Endothelial cell of umbilical vein (primary cell): ENCODE results near the gene EML3. TPM values are rescaled to one million over a fixed set of nuclear protein-coding genes. Genes with fewer than 3 reads are reported as not detected.

Experiments
- BruUV-seq: library from RNA; stranded (reverse); fragments of 400-500 nt; replicated peaks from 2 replicates; lab custom pipeline; 2021; lab: Mats Ljungman, UMichigan
- CTCF ChIA-PET: fragments of 300-600, 350-600 bp; sonication (Branson Sonifier 250); formaldehyde crosslinking; loops from one replicate; lab custom pipeline; 2021; ENCODE audit warnings: antibody characterized with exemption, inconsistent platforms; lab: Charles Lee
- POLR2A ChIA-PET: fragments of 300-600, 350-600 bp; sonication (Branson Sonifier 250); formaldehyde crosslinking; loops from one replicate; lab custom pipeline; 2021; ENCODE audit warnings: antibody characterized with exemption, inconsistent platforms; lab: Charles Lee
- DNase-seq: peaks from one replicate; pipeline ENCODE4 v3.0.0-alpha.2; 2011; ENCODE audit warnings: low read depth, low spot score
- FAIRE-seq: peaks from 2 replicates; lab custom pipeline; 2011; peaks lifted over from hg19 to GRCh38; lab: Jason Lieb, UNC
- H2AFZ ChIP-seq: 2 replicates; pipeline ENCODE4 v1.6.0; 2012; ENCODE audit warnings: low read depth, low read length, control low read depth, inconsistent platforms
- H3K27ac ChIP-seq: 2 replicates; pipeline ENCODE4 v1.5.1; 2011; ENCODE audit warnings: low read depth, mild to moderate bottlenecking, control low read depth, low read length, moderate library complexity; ENCODE audit not compliant: insufficient read depth
- H3K27me3 ChIP-seq, 2 experiments: 2 replicates each; pipeline versions ENCODE4 v1.6.0 to v1.6.1; 2011; ENCODE audit warnings: low read length in 2 of 2, mixed read lengths in 1 of 2; ENCODE audit not compliant: control insufficient read depth in 2 of 2, insufficient read depth in 2 of 2
- H3K36me3 ChIP-seq, 2 experiments: 2 replicates in 1 of 2; 3 replicates in 1 of 2; pipeline ENCODE4 v1.5.1; 2011; ENCODE audit warnings: low read length in 2 of 2, mild to moderate bottlenecking in 1 of 2, moderate library complexity in 1 of 2; ENCODE audit not compliant: control insufficient read depth in 2 of 2, insufficient read depth in 2 of 2; ENCODE audit errors: extremely low read depth in 1 of 2
- H3K4me1 ChIP-seq: 3 replicates; pipeline ENCODE4 v1.5.1; 2011; ENCODE audit warnings: mild to moderate bottlenecking, low read length; ENCODE audit not compliant: control insufficient read depth, insufficient read depth; ENCODE audit errors: extremely low read depth
- H3K4me2 ChIP-seq: 2 replicates; pipeline ENCODE4 v1.6.1; 2011; ENCODE audit warnings: low read length, control low read depth, mixed read lengths; ENCODE audit not compliant: insufficient read depth
- H3K4me3 ChIP-seq, 3 experiments: fragments of 200-600 bp in 1 of 3; sonication (generic), shearing (Covaris generic) in 1 of 3; replicated peaks in 1 of 3; 2 replicates each; pipeline ENCODE4 v1.5.1; 2011 to 2016; ENCODE audit warnings: control low read depth in 3 of 3, low read length in 3 of 3, mild to moderate bottlenecking in 2 of 3, inconsistent platforms in 1 of 3, low read depth in 1 of 3, moderate library complexity in 1 of 3; ENCODE audit not compliant: insufficient read depth in 1 of 3
- H3K79me2 ChIP-seq: 2 replicates; pipeline ENCODE4 v1.6.0; 2012; ENCODE audit warnings: low read length, inconsistent platforms; ENCODE audit not compliant: control insufficient read depth, insufficient read depth
- H3K9ac ChIP-seq: replicated peaks from 2 replicates; pipeline ENCODE3; 2011; ENCODE audit warnings: low read length, control low read depth; ENCODE audit not compliant: insufficient read depth; ENCODE audit errors: extremely low read depth
- H3K9me1 ChIP-seq: replicated peaks from 3 replicates; pipeline ENCODE4 v1.6.0; 2011; ENCODE audit warnings: mild to moderate bottlenecking, low read length; ENCODE audit not compliant: control insufficient read depth, insufficient read depth; ENCODE audit errors: extremely low read depth
- H3K9me3 ChIP-seq: replicated peaks from 2 replicates; pipeline ENCODE4 v1.5.1; 2012; ENCODE audit warnings: low read length, inconsistent platforms; ENCODE audit not compliant: control insufficient read depth, insufficient read depth
- H4K20me1 ChIP-seq: replicated peaks from 2 replicates; pipeline ENCODE3; 2011; ENCODE audit warnings: mild to moderate bottlenecking, low read length; ENCODE audit not compliant: control insufficient read depth, insufficient read depth; ENCODE audit errors: extremely low read depth
- EZH2 ChIP-seq: IDR thresholded peaks from 2 replicates; pipeline ENCODE4 v1.6.1; 2012; ENCODE audit warnings: borderline replicate concordance, low read depth, mild to moderate bottlenecking, moderate library complexity, low read length, inconsistent platforms; ENCODE audit not compliant: severe bottlenecking
- FOS ChIP-seq: IDR thresholded peaks from 2 replicates; pipeline ENCODE4 v1.6.1; 2011; ENCODE audit warnings: mild to moderate bottlenecking, low read length, moderate library complexity, borderline replicate concordance; ENCODE audit not compliant: insufficient read depth
- GATA2 ChIP-seq: IDR thresholded peaks from 2 replicates; pipeline ENCODE4 v1.7.0; 2011; ENCODE audit warnings: low read depth, mild to moderate bottlenecking, moderate library complexity, mixed read lengths, low read length; ENCODE audit not compliant: insufficient read length, insufficient read depth
- JUN ChIP-seq: IDR thresholded peaks from 2 replicates; pipeline ENCODE4 v1.6.1; 2011; ENCODE audit warnings: borderline replicate concordance, low read depth; ENCODE audit not compliant: insufficient read length, insufficient read depth
- MYC ChIP-seq: IDR thresholded peaks from one replicate; pipeline ENCODE4 v1.6.1; 2011; ENCODE audit warnings: mild to moderate bottlenecking, low read depth, low read length
- POLR2A ChIP-seq: IDR thresholded peaks from 2 replicates; pipeline ENCODE4 v1.6.1; 2012; ENCODE audit warnings: low read depth, mild to moderate bottlenecking, control low read depth, low read length
- POLR2AphosphoS5 ChIP-seq: IDR thresholded peaks from 2 replicates; pipeline ENCODE4 v1.6.1; 2012; ENCODE audit warnings: low read depth, mild to moderate bottlenecking, control low read depth, low read length, moderate library complexity; ENCODE audit not compliant: insufficient read depth
- dilution Hi-C: fragments of 300-500 bp; cut with MboI; formaldehyde crosslinking; loops from one replicate; pipeline ENCODE4 v1.15.0; 2019; ENCODE audit warnings: low sequenced_read_pairs; ENCODE audit not compliant: extremely low pct_ligation_motif_present
- intact Hi-C: fragments of 100-400 bp; cut with micrococcal nuclease; formaldehyde crosslinking; loops from one replicate; pipeline ENCODE4 v1.10.0; 2022
- polyA plus RNA-seq, 4 experiments: library from polyadenylated mRNA; depleted of rRNA in 3 of 4; stranded (reverse) in 3 of 4; unstranded in 1 of 4; fragments of >200 nt; gene quantifications; 2 replicates each; pipeline versions ENCODE4 v1.2.1 to v1.2.3, GENCODE V29; 2011 to 2012; ENCODE audit warnings: missing spikeins in 1 of 4
- total RNA-seq: library from RNA; stranded (reverse); gene quantifications from 2 replicates; pipeline ENCODE4 v1.2.3, GENCODE V29; 2021
- TF ChIP-seq, protein P1 (sequence below), 2 donors: IDR thresholded peaks; 1 replicate in 1 of 2; 2 replicates in 1 of 2; pipeline ENCODE4 v1.5.1; 2011; ENCODE audit warnings: low read length in 2 of 2, mild to moderate bottlenecking in 2 of 2, moderate library complexity in 2 of 2, control low read depth in 1 of 2, inconsistent platforms in 1 of 2, low read depth in 1 of 2; ENCODE audit not compliant: insufficient read depth in 1 of 2; ENCODE audit errors: extremely low read depth in 1 of 2
- TF ChIP-seq, protein P2 (sequence below): IDR thresholded peaks from 2 replicates; pipeline ENCODE4 v1.6.1; 2011; ENCODE audit not compliant: insufficient read depth, insufficient read length

Gene EML3
- total and polyA plus RNA-seq, 2 donors (not counting 3 experiments of a cell fraction or from before 2014, with no cell fraction given), result 75.7 to 101 TPM

DNA sequence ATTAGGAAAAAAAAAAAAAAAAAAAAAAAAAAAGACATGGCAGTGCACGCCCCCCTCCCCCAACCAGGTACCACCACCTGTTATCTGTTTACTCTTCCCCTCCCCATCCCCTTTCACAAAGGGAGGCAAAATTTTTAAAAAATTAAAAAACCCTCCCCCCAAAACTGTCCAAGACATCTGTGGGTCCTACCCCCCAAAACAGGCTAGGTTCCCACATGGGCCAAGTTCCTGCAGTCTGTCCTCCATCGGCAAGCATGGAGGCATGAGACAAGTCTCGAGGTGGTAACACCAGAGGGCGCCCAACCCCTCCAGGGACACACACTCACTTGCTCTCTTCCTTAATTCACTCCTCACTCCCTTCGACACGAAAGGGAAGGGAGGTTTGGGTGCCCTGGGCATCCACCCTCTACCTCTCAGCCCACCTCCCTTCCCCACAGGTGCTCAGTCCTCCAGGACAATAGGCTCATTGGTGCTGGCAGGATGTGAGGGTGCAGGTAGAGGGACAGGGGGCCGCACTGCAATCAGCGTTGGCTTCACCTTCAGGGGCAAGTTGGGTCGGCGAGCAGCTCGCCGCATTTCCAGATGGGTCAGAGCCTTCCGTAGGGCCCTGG lies 19.0 kb downstream of the EML3 start:
- H3K36me3 ChIP-seq, result peaks cover 37 to 45% of the 10 kb centered on the region in 2 experiments

More for the DNA sequence above, 19.0 kb downstream of the EML3 start:
- Histone ChIP-seq H3K4me3 (no peak overlapping the region), H3K9me1 (no peaks in the 10 kb centered on the region), H3K27me3 (no peaks in the 10 kb centered on the region), H3K4me2 (no peak overlapping the region), H3K4me1 (peaks cover 18% of the 10 kb centered on the region), H3K27ac (no peak overlapping the region), H3K79me2 (peaks cover 29% of the 10 kb centered on the region), H4K20me1 (no peaks in the 10 kb centered on the region), H2AFZ (no peak overlapping the region), H3K9ac (no peak overlapping the region), H3K9me3 (no peaks in the 10 kb centered on the region)
- no peak for TF ChIP-seq MYC
- TF ChIP-seq JUN, result no peak
- TF ChIP-seq POLR2AphosphoS5, result peak; percentile 20
- TF ChIP-seq FOS, result no peak
- no peak for TF ChIP-seq EZH2
- TF ChIP-seq, protein P1, sequence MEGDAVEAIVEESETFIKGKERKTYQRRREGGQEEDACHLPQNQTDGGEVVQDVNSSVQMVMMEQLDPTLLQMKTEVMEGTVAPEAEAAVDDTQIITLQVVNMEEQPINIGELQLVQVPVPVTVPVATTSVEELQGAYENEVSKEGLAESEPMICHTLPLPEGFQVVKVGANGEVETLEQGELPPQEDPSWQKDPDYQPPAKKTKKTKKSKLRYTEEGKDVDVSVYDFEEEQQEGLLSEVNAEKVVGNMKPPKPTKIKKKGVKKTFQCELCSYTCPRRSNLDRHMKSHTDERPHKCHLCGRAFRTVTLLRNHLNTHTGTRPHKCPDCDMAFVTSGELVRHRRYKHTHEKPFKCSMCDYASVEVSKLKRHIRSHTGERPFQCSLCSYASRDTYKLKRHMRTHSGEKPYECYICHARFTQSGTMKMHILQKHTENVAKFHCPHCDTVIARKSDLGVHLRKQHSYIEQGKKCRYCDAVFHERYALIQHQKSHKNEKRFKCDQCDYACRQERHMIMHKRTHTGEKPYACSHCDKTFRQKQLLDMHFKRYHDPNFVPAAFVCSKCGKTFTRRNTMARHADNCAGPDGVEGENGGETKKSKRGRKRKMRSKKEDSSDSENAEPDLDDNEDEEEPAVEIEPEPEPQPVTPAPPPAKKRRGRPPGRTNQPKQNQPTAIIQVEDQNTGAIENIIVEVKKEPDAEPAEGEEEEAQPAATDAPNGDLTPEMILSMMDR (IDR thresholded peaks at IDR 0.05; ENCODE audit: extremely low read depth in 1 of 2, insufficient read depth in 1 of 2, low read depth in 1 of 2, low read length in 2 of 2), result peak; percentile 54 to 78
- TF ChIP-seq, protein P2, sequence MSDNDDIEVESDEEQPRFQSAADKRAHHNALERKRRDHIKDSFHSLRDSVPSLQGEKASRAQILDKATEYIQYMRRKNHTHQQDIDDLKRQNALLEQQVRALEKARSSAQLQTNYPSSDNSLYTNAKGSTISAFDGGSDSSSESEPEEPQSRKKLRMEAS, result no peak
- no peak for TF ChIP-seq GATA2
- TF ChIP-seq POLR2A, result peak; percentile 13
- ChIA-PET CTCF (interaction anchor here (1.2 to 4.5 kb wide), 9 partner anchors 7 to 199 kb away, joined by 3 to 52 read pairs (median 20); partner anchors contain the start of genes EML3, MTA2 and ROM1), POLR2A (interaction anchor here (3.7 kb wide), 1 partner anchor 18 kb away, joined by 75 read pairs; the partner anchor contains the start of gene EEF1G)
- FAIRE-seq (peak; percentile 89), DNase-seq (peak; percentile 73)
- no TSS peak for BruUV-seq
- intact Hi-C loops, result loop anchor here (1.0 to 5.0 kb wide), 2 partner anchors 101 to 249 kb away; no protein-coding TSS in a partner anchor
- dilution Hi-C loops, result no loop called here
